ENCODE data around the gene HMOX1. TPM values are rescaled to one million over a fixed set of nuclear protein-coding genes. Genes with fewer than 3 reads are reported as not detected.
A peak's percentile ranks its signal among the peaks of the same experiment; 100 is the strongest.

Gene HMOX1
- polyA plus RNA-seq, 1 donor, result 18.1 TPM

DNA sequence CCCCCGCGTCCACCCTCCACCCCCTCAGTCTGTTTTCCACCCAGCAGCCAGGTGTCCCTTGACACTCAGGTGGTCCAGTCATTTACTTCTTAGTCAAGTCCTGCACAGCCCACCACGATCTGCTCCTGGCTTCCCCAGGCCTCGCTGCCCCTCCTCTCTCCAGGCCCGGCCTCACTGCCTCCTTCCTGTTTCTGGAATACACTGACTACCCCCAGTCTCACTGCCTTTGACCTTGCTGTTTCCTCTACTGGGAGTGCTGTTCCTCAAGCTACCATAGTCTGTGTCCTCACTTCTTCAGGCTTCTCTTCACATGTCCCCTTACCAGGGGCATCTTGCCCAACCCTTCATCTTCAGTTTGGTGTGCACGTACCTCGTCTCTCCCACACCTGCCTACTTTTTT, 26.5 kb downstream of the HMOX1 start:
- no peak for DNase-seq

- DNase-seq, result no peak
Measured at GRCh38 chr22:35409783-35410662, 29.1 kb downstream of the HMOX1 start.

DNA sequence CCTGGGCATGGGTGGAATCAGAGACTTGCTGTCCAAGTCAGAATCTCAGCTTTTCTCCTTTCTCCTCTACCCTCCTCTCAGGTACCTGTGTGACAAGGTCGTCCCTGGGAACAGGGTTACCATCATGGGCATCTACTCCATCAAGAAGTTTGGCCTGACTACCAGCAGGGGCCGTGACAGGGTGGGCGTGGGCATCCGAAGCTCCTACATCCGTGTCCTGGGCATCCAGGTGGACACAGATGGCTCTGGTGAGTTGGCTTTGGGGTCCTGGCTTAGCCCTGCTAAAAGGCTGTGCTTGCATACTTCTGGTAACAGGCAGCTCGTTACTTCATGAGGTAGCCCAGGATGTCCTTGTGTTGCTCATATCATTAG, 29.8 kb downstream of the HMOX1 start:
- DNase-seq, result no peak

DNA sequence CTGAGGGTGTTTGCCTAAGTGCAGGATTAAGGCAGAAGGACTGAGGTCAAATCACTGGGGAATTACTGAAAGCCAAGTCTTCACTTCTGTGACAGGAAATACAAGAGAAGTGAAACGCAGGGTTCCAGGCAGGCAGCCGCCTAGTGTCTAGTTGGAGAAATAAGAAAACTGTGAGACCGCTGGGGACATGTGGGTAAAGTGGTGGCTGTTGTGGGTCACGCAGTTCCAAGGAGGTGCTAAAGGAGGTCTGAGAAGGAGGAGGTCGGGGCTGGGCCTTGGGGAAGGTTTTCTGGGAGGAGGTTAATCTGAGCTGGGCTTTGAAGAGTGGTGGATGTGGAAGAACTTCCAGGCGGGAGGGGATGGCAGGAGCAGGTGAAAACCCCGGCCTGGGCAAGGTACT, 30.2 kb downstream of the HMOX1 start:
- no peak for DNase-seq

DNA sequence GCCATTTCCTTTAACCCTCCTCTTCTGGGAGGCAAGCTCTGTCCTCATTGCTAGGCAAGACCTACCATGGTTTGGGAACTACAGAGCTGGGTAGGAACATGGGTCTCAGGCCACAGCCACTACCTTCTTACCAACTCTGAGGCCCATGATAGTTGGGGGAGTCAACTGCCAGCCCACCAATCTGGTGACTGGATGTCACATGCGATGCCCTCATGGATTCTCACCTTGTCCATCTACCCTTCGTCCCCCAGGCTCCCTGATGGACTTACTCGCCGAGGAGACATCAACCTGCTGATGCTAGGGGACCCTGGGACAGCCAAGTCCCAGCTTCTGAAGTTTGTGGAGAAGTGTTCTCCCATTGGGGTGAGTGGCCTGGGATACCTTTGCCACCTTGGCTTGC, 32.7 kb downstream of the HMOX1 start:
- DNase-seq, result no peak

GRCh38 chr22:35417606-35418005, 36.7 kb downstream of the HMOX1 start:
- DNase-seq, result no peak

DNA sequence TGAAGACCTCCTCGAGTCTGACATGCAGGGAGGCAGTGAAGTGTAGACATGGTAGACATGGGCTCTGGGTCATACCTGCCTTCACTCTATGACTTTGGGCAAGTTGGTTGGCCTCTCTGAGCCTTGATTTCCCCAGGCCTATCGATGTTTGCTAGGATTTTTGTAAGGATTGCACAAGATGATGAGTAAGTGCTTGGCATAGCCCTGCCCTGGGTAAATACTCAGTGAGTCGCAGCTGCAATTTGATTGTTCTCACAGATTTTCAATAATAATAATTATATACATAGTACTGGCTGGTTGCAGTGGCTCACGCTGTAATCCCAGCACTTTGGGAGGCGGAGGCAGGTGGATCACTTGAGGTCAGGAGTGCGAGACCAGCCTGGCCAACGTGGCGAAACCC, 37.2 kb downstream of the HMOX1 start:
- no peak for DNase-seq

- no peak for DNase-seq
Measured at GRCh38 chr22:35418731-35419130, 37.8 kb downstream of the HMOX1 start.

GRCh38 chr22:35419756-35420155, 38.9 kb downstream of the HMOX1 start:
- no peak for DNase-seq

- no peak for DNase-seq
Measured at GRCh38 chr22:35421121-35421520, 40.2 kb downstream of the HMOX1 start.

- no peak for DNase-seq
Measured at GRCh38 chr22:35422145-35422544, 41.2 kb downstream of the HMOX1 start.

DNA sequence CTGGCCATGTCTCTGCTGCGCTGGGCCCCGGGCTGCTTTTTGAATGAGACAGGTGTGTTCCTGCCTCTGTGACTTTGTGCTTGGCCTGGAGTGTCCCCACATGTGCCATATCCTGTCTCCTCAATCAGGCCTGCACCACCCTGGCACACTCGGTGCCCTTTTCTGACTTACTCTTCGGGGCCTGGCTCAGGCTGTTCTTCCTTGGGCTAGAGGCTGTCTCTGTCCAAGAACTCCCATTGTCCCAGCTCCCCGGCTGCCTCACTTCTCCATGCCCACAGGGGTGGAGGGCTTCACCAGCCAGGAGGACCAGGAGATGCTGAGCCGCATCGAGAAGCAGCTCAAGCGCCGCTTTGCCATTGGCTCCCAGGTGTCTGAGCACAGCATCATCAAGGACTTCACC, 42.0 kb downstream of the HMOX1 start:
- no peak for DNase-seq

DNA sequence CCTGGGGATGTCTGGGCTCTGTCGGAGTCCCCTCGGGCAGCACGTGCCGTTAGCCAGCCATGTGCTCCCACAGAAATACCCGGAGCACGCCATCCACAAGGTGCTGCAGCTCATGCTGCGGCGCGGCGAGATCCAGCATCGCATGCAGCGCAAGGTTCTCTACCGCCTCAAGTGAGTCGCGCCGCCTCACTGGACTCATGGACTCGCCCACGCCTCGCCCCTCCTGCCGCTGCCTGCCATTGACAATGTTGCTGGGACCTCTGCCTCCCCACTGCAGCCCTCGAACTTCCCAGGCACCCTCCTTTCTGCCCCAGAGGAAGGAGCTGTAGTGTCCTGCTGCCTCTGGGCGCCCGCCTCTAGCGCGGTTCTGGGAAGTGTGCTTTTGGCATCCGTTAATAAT, 43.2 kb downstream of the HMOX1 start:
- DNase-seq, result no peak

DNA sequence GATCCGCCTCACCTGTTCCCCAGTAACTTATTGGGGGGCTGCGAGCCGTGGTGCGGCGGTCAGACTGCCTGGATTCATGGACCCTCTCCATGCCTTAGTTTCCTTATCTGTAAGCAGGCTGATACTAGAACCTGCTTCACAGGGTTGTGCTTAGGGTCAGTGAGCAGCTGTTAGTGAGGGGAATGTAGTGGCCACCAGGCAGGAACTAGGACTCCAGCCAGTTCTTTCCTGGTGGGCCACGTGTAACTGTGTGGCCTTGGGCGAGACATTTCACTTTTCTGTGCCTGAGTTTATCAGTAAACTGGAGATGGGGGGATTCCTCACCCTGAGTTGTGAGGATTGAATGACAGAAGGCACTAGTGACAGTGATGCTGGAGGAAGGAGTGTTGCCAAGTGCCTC, 43.9 kb downstream of the HMOX1 start:
- no peak for DNase-seq

DNA sequence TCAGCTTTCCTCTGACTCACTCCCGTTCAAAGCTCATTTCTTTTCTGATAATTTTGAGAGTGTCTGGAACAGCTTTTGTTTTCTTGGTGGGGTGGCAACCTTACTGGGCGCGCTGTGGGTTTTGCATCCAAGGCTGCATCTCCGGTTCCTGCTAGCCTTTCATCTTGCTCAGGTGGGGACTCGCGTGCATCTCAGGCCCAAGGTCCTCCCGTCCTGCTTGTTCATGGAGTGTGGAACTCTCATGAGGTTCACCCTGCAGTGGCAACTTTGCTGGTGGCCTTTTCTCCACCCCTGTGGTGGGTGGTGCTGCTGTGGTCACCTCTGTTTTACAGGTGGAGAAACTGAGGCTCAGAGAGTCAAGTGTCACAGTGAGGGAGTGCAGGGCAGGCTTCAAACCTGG, 44.6 kb downstream of the HMOX1 start:
- DNase-seq, result no peak

GRCh38 chr22:35425971-35426800, 45.3 kb downstream of the HMOX1 start:
- DNase-seq, result no peak

DNA sequence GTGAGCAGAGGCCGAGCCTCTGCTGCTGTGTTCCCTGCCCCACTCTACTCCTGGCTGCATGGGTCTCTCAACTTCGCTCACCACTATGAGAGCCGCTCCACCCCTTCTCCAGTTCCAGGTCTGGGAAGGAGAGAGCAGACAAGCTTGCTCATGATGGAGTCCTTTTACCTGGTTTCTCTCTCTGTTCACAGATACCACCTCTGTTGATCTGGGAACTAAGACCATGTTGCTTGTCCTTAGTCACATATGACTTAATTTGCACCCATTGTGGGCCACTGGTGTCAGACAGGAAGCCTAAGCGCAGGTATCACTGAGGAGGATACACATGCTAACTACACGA, 45.9 kb downstream of the HMOX1 start:
- no peak for DNase-seq

DNA sequence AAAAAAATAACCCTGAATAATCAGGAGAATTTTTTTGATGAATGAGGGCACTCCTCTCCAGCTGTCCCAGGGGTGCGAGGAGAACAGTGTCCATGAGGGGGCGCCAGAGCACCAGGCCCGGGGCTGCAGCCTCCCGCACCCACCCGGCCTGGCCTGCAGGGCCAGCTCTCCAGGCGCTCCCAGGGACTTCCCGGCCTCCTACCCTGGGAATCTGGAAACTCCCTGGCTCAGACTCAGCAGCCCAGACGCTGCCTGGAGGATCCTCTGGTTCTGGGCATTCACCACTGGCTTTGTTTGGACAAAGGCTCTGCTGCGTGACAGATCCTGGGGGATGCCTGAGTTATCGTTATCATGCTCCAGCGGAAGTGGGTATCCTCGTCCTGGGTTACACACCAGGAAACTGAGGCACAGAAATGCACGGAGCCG, 50.0 kb downstream of the HMOX1 start:
- peak; percentile 86 for DNase-seq

GRCh38 chr22:35431483-35432227, 50.8 kb downstream of the HMOX1 start:
- no peak for DNase-seq

DNA sequence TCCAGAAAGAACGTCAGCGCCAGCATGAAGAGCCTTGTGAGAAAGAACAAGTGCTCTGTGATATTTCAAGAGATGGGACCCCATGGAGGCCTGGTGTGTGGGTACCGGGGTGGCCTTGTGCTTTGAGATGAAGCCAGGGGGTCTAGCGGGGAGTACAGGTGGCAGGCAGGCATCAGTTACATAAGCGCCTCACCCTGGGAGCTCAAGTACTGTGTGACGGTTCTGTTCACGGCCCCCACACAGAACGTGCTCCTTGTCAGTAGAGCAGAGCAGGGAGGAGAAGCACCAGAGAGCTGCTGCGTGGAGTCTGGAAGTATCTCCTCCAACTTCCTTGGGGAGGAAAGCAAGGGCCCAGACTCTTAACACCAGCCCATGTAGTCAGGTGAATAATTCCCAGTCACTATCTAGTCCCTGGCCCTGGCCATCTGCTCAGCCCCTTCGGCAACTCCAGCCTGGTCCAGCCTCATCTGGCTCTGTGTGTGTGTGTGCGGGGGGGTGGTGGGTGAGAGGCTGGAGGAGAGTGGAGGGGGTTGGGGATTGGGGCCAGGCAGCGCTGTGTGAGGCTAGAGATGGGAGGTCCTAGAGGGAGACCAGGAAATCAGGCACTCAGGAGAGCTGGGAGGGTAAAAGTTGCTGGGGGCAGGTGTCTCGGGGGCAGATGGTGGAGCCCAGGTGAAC, 51.5 kb downstream of the HMOX1 start:
- DNase-seq, result no peak

GRCh38 chr22:35434061-35434710, 53.3 kb downstream of the HMOX1 start:
- no peak for DNase-seq

DNA sequence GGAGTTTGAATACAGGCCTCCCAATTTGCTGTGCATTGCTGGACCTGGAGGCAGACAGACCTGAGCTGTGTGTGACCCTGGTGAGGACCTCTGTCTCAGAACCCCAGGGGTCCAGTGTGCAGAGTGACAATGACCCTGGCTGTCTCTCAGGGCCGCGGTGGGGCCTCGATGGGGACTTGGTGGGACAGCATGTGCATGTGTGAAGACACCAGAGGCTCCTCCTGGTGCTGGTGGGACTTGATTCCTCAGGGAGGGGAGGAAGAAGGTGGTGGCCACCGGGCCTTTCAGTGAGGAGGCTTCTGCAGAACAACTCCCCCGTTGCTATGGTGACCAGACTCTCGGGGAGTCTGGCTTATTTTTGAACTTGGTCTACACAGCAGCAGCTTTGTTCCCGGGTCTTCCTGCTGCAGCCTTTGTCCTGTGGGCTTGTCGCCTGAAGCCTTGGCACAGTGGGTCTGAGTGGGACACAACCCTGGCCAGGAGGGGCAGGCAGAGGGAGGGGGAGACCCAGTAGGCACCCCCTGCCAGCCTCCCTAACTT, 54.4 kb downstream of the HMOX1 start:
- DNase-seq, result no peak
